CD4-positive, alpha-beta memory T cell (primary cell): ENCODE results near the gene PGS1. TPM values are rescaled to one million over a fixed set of nuclear protein-coding genes. Genes with fewer than 3 reads are reported as not detected.

ENCODE experiments used
- CTCF ChIA-PET: fragments of 350-600 bp; sonication (Branson Sonifier 250); formaldehyde crosslinking; loops from one replicate; lab custom pipeline; 2021; ENCODE audit warnings: inconsistent platforms; ENCODE audit not compliant: partially characterized antibody; lab: Charles Lee
- POLR2A ChIA-PET: fragments of 350-600 bp; sonication (Branson Sonifier 250); formaldehyde crosslinking; loops from one replicate; lab custom pipeline; 2021; ENCODE audit not compliant: partially characterized antibody; lab: Charles Lee
- DNase-seq, 5 donors: peaks; one replicate each; pipeline versions ENCODE4 v3.0.0 to v3.0.0-alpha.2; 2020 to 2022; ENCODE audit warnings: mixed read lengths in 1 of 5
- H3K27ac ChIP-seq: one replicate; pipeline ENCODE4 v1.7.0; 2013; ENCODE audit warnings: low read depth, low read length
- H3K27me3 ChIP-seq: 2 replicates; pipeline ENCODE4 v1.7.0; 2013; ENCODE audit warnings: mild to moderate bottlenecking, low read length, moderate library complexity; ENCODE audit not compliant: insufficient read depth
- H3K36me3 ChIP-seq: 2 replicates; pipeline ENCODE4 v1.7.0; 2013; ENCODE audit warnings: mild to moderate bottlenecking, low read length, moderate library complexity; ENCODE audit not compliant: insufficient read depth
- H3K4me1 ChIP-seq: 2 replicates; pipeline ENCODE4 v1.7.0; 2013; ENCODE audit warnings: mild to moderate bottlenecking, low read length, moderate library complexity; ENCODE audit not compliant: insufficient read depth
- H3K4me3 ChIP-seq, 2 donors: one replicate each; pipeline ENCODE4 v1.7.0; 2013; ENCODE audit warnings: low read length in 2 of 2, mild to moderate bottlenecking in 1 of 2
- H3K9me3 ChIP-seq, 2 donors: one replicate each; pipeline ENCODE4 v1.7.0; 2013; ENCODE audit warnings: low read length in 2 of 2, control low read depth in 1 of 2; ENCODE audit not compliant: control insufficient read depth in 1 of 2
- H3K27ac Mint-ChIP-seq, 7 donors: one replicate each; pipeline ENCODE4 v1.8.0; 2020 to 2021; ENCODE audit warnings: mixed read lengths in 7 of 7, mild to moderate bottlenecking in 6 of 7, inconsistent platforms in 3 of 7, moderate library complexity in 3 of 7
- H3K27me3 Mint-ChIP-seq, 2 donors: one replicate each; pipeline ENCODE4 v1.8.0; 2020 to 2021; ENCODE audit warnings: mixed read lengths in 2 of 2
- H3K36me3 Mint-ChIP-seq, 2 donors: one replicate each; pipeline ENCODE4 v1.8.0; 2020 to 2021; ENCODE audit warnings: mixed read lengths in 2 of 2, inconsistent platforms in 1 of 2, mild to moderate bottlenecking in 1 of 2
- H3K4me1 Mint-ChIP-seq, 4 donors: one replicate each; pipeline ENCODE4 v1.8.0; 2020 to 2021; ENCODE audit warnings: mixed read lengths in 4 of 4, mild to moderate bottlenecking in 1 of 4
- H3K4me3 Mint-ChIP-seq, 8 donors: one replicate each; pipeline ENCODE4 v1.8.0; 2020 to 2021; ENCODE audit warnings: mixed read lengths in 8 of 8, mild to moderate bottlenecking in 7 of 8, moderate library complexity in 6 of 8, inconsistent platforms in 3 of 8
- H3K9me3 Mint-ChIP-seq, 8 donors: one replicate each; pipeline ENCODE4 v1.8.0; 2020 to 2021; ENCODE audit warnings: mixed read lengths in 8 of 8, mild to moderate bottlenecking in 5 of 8, inconsistent platforms in 3 of 8, moderate library complexity in 1 of 8
- intact Hi-C: fragments of 100-400 bp; cut with micrococcal nuclease; formaldehyde crosslinking; loops from one replicate; pipeline ENCODE4 v1.15.1; 2023
- polyA plus RNA-seq, 2 donors: library from polyadenylated mRNA; unstranded; fragments of 300-500 nt; fragmentation: Illumina TruSeq; gene quantifications; one replicate each; pipeline ENCODE4 v1.2.3, GENCODE V29; 2021
- total RNA-seq, 2 experiments: library from RNA; stranded (reverse); gene quantifications; one replicate each; pipeline ENCODE4 v1.2.3, GENCODE V29; 2021

PGS1 gene
- total and polyA plus RNA-seq, 4 experiments from 2014 or later, result 33.9 to 84.8 (median 60.5) TPM

DNA sequence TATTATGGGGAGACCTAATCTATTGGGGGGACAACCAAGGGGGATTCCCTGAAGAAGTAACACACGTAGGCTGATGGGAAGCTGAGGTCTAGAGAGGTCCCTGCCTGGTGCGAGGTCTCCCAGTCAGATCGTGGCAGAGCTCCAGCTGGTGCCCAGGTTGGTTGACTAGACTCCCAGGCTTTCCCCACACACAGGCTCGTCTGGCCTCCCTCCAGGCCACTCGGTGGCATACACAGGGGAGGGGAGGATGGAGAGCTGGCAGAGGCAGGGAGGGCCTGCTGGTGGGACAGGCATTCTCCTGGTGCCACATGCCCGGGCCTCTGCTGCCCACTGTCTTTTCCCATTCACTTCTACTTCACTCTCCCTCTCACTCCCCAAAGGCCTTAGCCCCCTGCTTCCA lies 10.1 kb upstream of the PGS1 start:
- Mint-ChIP-seq H3K27ac (no peak overlapping the region), H3K4me3 (no peak overlapping the region), H3K4me1 (no peaks in the 10 kb centered on the region), H3K9me3 (no peaks in the 10 kb centered on the region), H3K36me3 (no peaks in the 10 kb centered on the region), H3K27me3 (no peaks in the 10 kb centered on the region)
- ChIA-PET POLR2A (interaction anchor here (0.9 kb wide), 1 partner anchor 14 kb away, joined by 3 read pairs; no protein-coding TSS in a partner anchor), CTCF (interaction anchor here (1.3 to 1.6 kb wide), 2 partner anchors 9 to 20 kb away, joined by 3 to 4 read pairs; no protein-coding TSS in a partner anchor)
- Histone ChIP-seq H3K4me3 (no peak overlapping the region), H3K36me3 (no peaks in the 10 kb centered on the region), H3K9me3 (no peaks in the 10 kb centered on the region), H3K27ac (no peak overlapping the region), H3K27me3 (no peaks in the 10 kb centered on the region), H3K4me1 (no peaks in the 10 kb centered on the region)
- intact Hi-C loops, result no loop called here
- DNase-seq, result no peak

DNA sequence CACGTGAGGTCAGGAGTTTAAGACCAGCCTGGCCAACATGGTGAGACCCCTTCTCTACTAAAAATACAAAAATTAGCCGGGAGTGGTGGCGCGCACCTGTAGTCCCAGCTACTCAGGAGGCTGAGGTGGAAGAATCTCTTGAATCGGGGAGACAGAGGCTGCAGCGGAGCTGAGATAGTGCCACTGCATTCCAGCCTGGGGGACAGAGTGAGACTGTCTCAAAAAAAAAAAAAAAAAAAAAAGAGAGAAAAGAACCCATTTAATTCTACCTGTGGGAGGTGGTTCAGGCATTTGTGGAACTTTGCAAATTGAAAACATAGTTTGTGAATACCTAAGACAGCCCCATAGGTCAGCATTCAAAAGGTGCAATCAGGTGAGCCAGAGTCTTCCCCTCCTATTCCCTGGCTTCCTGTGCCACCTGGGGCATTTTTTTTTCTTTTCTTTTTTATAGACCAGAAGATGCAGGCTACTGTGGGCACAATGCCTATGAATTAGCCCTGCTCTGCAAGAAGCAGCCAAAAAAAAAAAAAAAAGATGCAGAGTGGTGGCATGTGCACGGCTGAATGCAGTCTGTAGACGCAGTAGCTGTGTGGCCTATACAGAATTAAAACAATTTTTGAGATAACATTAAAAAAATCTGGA lies 9.5 kb upstream of the PGS1 start:
- Histone ChIP-seq H3K4me1 (no peaks in the 10 kb centered on the region), H3K27me3 (no peaks in the 10 kb centered on the region), H3K27ac (no peak overlapping the region), H3K36me3 (no peaks in the 10 kb centered on the region), H3K4me3 (no peak overlapping the region), H3K9me3 (no peaks in the 10 kb centered on the region)
- intact Hi-C loops, result no loop called here
- no peak for DNase-seq
- H3K27me3 Mint-ChIP-seq, result no peaks in the 10 kb centered on the region
- H3K27ac Mint-ChIP-seq, result no peak overlapping the region
- no peaks in the 10 kb centered on the region for H3K4me1 Mint-ChIP-seq
- H3K9me3 Mint-ChIP-seq, result no peaks in the 10 kb centered on the region
- POLR2A ChIA-PET, result interaction anchor here (0.9 kb wide), 1 partner anchor 13 kb away, joined by 3 read pairs; no protein-coding TSS in a partner anchor
- no peak overlapping the region for H3K4me3 Mint-ChIP-seq
- no peaks in the 10 kb centered on the region for H3K36me3 Mint-ChIP-seq
- CTCF ChIA-PET, result interaction anchor here (1.1 to 1.9 kb wide), 7 partner anchors 10 to 77 kb away, joined by 3 to 7 read pairs (median 3); no protein-coding TSS in a partner anchor

DNA sequence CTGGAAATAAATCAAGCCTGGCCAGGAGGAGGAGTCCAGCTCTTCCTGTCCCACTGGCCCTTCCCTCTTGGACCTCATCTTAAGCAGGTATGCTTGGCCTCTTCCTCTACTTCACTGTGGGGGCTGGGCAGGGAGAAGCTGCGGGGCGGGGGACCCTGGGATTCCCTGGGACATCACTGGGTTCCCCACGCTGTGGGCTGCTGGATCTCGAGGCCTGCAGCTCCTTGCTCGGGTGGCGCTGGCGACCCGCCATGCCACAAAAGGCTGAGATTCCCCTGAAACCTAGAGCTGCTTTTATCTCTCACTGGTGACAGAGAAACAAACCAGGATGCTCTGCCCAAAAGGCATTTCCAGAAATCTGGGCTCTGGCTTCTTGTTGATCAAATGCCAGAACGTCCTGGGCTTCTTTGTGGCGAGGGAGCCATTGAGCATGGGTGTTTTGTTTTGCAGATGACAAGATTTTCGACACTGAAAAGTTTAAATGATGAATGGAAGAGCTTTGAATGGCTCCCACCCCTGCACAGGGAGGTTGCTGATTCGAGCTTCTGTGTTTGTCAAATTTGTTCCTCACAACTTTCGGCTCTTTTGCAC lies 8.6 kb upstream of the PGS1 start:
- CTCF ChIA-PET, result interaction anchor here (1.1 to 1.9 kb wide), 6 partner anchors 9 to 78 kb away, joined by 3 to 7 read pairs (median 4); no protein-coding TSS in a partner anchor
- Histone ChIP-seq H3K27ac (no peak overlapping the region), H3K4me1 (no peaks in the 10 kb centered on the region), H3K9me3 (no peaks in the 10 kb centered on the region), H3K4me3 (no peak overlapping the region), H3K27me3 (no peaks in the 10 kb centered on the region), H3K36me3 (no peaks in the 10 kb centered on the region)
- H3K27me3 Mint-ChIP-seq, result no peaks in the 10 kb centered on the region
- H3K4me1 Mint-ChIP-seq, result no peaks in the 10 kb centered on the region
- H3K27ac Mint-ChIP-seq, result no peak overlapping the region
- DNase-seq, result no peak
- intact Hi-C loops, result no loop called here
- no peaks in the 10 kb centered on the region for H3K36me3 Mint-ChIP-seq
- H3K9me3 Mint-ChIP-seq, result no peaks in the 10 kb centered on the region
- POLR2A ChIA-PET, result interaction anchor here (1.1 to 1.3 kb wide), 2 partner anchors 10 to 56 kb away, joined by 3 to 5 read pairs; partner anchors contain the start of gene SOCS3
- no peak overlapping the region for H3K4me3 Mint-ChIP-seq

DNA sequence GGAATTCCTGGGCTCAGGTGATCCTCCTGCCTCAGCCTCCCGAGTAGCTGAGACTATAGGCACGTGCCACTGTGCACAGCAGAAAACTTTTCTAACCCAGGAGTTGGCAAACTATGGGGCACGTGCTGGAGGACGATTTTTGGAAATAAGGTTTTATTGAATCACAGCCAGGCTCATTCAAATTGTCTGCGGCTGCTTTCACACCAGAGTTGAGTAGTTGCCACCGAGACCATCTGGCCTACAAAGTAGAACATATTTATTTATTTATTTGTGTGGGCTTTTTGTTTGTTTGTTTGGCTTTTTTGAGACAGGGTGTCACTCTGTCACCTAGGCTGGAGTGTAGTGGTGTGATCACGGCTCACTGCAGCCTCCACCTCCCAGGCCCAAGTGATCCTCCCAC lies 7.4 kb upstream of the PGS1 start:
- POLR2A ChIA-PET, result interaction anchor here (1.3 kb wide), 1 partner anchor 11 kb away, joined by 5 read pairs; the partner anchor contains the start of gene SOCS3
- no peaks in the 10 kb centered on the region for H3K27me3 ChIP-seq
- Mint-ChIP-seq H3K36me3 (no peaks in the 10 kb centered on the region), H3K9me3 (no peaks in the 10 kb centered on the region), H3K27ac (no peak overlapping the region), H3K27me3 (peaks cover 0 to under 1% of the 10 kb centered on the region in 2 donors), H3K4me3 (no peak overlapping the region), H3K4me1 (no peaks in the 10 kb centered on the region)
- CTCF ChIA-PET, result interaction anchor here (1.9 kb wide), 1 partner anchor 50 kb away, joined by 7 read pairs; no protein-coding TSS in a partner anchor
- H3K36me3 ChIP-seq, result no peaks in the 10 kb centered on the region
- no peak overlapping the region for H3K27ac ChIP-seq
- H3K4me3 ChIP-seq, result no peak overlapping the region
- DNase-seq, result no peak
- intact Hi-C loops, result no loop called here
- H3K9me3 ChIP-seq, result no peaks in the 10 kb centered on the region
- no peaks in the 10 kb centered on the region for H3K4me1 ChIP-seq

DNA sequence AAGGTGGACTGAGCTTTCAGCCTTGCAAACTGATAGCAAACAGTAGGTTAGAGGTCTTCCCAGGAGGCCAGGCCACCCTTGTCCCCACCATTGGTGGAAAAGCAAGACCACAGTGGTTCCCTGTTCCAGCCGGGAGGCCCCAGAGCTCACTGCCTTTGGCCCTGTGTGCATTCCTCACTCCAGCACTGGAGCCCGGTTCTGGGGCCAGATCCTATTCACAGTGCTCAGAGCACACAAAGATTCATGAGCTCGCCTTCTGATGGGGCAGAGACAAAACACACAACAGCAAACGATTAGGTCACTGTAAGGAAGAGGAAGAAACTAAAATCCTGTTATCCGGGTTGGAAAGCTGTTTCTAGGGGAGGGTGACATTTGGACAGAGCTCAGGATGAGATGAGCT lies 5.6 kb upstream of the PGS1 start:
- Mint-ChIP-seq H3K36me3 (no peaks in the 10 kb centered on the region), H3K4me3 (no peak overlapping the region)

DNA sequence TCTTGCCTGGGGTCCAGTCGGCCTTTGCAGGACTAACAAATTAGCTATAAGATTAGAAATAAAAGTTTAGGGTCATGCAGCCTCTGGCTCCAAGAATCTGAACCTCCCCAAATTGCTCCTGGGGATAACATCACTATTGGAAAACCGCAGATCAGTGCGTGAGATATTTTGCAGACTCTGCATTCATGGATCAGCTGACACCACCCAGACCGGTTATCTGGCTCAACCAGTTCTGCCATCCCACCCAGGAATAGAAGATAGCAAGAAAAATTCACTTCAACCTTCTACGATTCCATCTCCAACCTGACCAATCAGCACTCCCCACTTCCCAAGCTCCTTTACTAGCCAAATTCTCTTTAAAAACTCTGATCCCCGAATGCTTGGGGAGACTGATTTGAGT lies 4.3 kb upstream of the PGS1 start:
- H3K36me3 Mint-ChIP-seq, result peaks cover 0 to 4% of the 10 kb centered on the region in 2 donors
- H3K4me1 ChIP-seq, result peaks cover 8% of the 10 kb centered on the region
- POLR2A ChIA-PET, result interaction anchor here (0.6 kb wide), 1 partner anchor 40 kb away, joined by 3 read pairs; no protein-coding TSS in a partner anchor
- H3K9me3 ChIP-seq, result no peaks in the 10 kb centered on the region
- H3K27ac Mint-ChIP-seq, result no peak overlapping the region
- peaks cover 0 to 2% of the 10 kb centered on the region in 2 donors for H3K27me3 Mint-ChIP-seq
- H3K4me3 Mint-ChIP-seq, result no peak overlapping the region
- CTCF ChIA-PET, result interaction anchor here (1.1 kb wide), 1 partner anchor 11 kb away, joined by 3 read pairs; no protein-coding TSS in a partner anchor
- H3K36me3 ChIP-seq, result no peaks in the 10 kb centered on the region
- H3K27me3 ChIP-seq, result no peaks in the 10 kb centered on the region
- no peaks in the 10 kb centered on the region for H3K9me3 Mint-ChIP-seq
- intact Hi-C loops, result no loop called here
- DNase-seq, result no peak
- peaks cover 3 to 9% (median 4%) of the 10 kb centered on the region in 4 donors for H3K4me1 Mint-ChIP-seq
- no peak overlapping the region for H3K4me3 ChIP-seq
- H3K27ac ChIP-seq, result no peak overlapping the region

More for the DNA sequence above, 5.6 kb upstream of the PGS1 start:
- Histone ChIP-seq H3K36me3 (no peaks in the 10 kb centered on the region), H3K27ac (no peak overlapping the region), H3K9me3 (no peaks in the 10 kb centered on the region), H3K4me3 (no peak overlapping the region), H3K27me3 (no peaks in the 10 kb centered on the region), H3K4me1 (peaks cover 1% of the 10 kb centered on the region)
- ChIA-PET CTCF (interaction anchor here (1.2 to 2.2 kb wide), 3 partner anchors 9 to 12 kb away, joined by 3 to 8 read pairs (median 5); no protein-coding TSS in a partner anchor), POLR2A (no interaction called here)
- intact Hi-C loops, result no loop called here
- H3K9me3 Mint-ChIP-seq, result no peaks in the 10 kb centered on the region
- peaks cover 0 to 4% (median 0%) of the 10 kb centered on the region in 4 donors for H3K4me1 Mint-ChIP-seq
- H3K27ac Mint-ChIP-seq, result peak overlapping the region in 1 of 7 donors; percentile 14
- H3K27me3 Mint-ChIP-seq, result peaks cover 0 to 2% of the 10 kb centered on the region in 2 donors
- no peak for DNase-seq
